OCI-LY7 (cell line): Measurements from ENCODE around the gene ORC1.

Experiments
- EZH2phosphoT487 ChIP-seq: fragments of 200-600 bp; sonication (generic); IDR thresholded peaks from 2 replicates; pipeline ENCODE4 v1.6.1; 2018; ENCODE audit warnings: low read depth, borderline replicate concordance, mild to moderate bottlenecking, mixed run types, antibody characterized with exemption, low read length, moderate library complexity, mixed read lengths
- TF ChIP-seq, protein P1 (sequence below): fragments of 200-600 bp; sonication (generic); conservative IDR thresholded peaks from 2 replicates; pipeline ENCODE4 v1.5.1; 2014; ENCODE audit warnings: mild to moderate bottlenecking, antibody characterized with exemption, low read length, moderate library complexity, mixed read lengths

- TF ChIP-seq, protein P1, sequence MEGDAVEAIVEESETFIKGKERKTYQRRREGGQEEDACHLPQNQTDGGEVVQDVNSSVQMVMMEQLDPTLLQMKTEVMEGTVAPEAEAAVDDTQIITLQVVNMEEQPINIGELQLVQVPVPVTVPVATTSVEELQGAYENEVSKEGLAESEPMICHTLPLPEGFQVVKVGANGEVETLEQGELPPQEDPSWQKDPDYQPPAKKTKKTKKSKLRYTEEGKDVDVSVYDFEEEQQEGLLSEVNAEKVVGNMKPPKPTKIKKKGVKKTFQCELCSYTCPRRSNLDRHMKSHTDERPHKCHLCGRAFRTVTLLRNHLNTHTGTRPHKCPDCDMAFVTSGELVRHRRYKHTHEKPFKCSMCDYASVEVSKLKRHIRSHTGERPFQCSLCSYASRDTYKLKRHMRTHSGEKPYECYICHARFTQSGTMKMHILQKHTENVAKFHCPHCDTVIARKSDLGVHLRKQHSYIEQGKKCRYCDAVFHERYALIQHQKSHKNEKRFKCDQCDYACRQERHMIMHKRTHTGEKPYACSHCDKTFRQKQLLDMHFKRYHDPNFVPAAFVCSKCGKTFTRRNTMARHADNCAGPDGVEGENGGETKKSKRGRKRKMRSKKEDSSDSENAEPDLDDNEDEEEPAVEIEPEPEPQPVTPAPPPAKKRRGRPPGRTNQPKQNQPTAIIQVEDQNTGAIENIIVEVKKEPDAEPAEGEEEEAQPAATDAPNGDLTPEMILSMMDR = no peak
- TF ChIP-seq EZH2phosphoT487 = no peak
These were observed 4.6 kb downstream of the ORC1 start for GRCh38 chr1:52399629-52400028.
